Ovary (tissue), 3 donors: ENCODE data around the gene UBE2E1.

Experiments used
- POLR2A ChIP-seq: fragments of 450-650 bp; IDR thresholded peaks from one replicate; pipeline ENCODE4 v1.6.1; 2017; ENCODE audit warnings: antibody characterized with exemption, mild to moderate bottlenecking, moderate library complexity
- TF ChIP-seq, protein P1 (sequence below), 3 donors: fragments of 450-650 bp in 2 of 3; fragments of 200-600 bp in 1 of 3; IDR thresholded peaks; one replicate each; pipeline versions ENCODE4 v1.5.1 to v1.8.0; 2016 to 2022; ENCODE audit warnings: antibody characterized with exemption in 3 of 3, mild to moderate bottlenecking in 1 of 3
- donor health status: DM: no; HTN: no; CAD: no.

- TF ChIP-seq, protein P1, sequence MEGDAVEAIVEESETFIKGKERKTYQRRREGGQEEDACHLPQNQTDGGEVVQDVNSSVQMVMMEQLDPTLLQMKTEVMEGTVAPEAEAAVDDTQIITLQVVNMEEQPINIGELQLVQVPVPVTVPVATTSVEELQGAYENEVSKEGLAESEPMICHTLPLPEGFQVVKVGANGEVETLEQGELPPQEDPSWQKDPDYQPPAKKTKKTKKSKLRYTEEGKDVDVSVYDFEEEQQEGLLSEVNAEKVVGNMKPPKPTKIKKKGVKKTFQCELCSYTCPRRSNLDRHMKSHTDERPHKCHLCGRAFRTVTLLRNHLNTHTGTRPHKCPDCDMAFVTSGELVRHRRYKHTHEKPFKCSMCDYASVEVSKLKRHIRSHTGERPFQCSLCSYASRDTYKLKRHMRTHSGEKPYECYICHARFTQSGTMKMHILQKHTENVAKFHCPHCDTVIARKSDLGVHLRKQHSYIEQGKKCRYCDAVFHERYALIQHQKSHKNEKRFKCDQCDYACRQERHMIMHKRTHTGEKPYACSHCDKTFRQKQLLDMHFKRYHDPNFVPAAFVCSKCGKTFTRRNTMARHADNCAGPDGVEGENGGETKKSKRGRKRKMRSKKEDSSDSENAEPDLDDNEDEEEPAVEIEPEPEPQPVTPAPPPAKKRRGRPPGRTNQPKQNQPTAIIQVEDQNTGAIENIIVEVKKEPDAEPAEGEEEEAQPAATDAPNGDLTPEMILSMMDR (IDR thresholded peaks at IDR 0.05): no peak
- no peak for TF ChIP-seq POLR2A
Observed at GRCh38 chr3:23798876-23799275, 6.9 kb upstream of the UBE2E1 start.
